HUES64 (cell line): ENCODE results near the gene CLSTN2.

ENCODE experiments used
- H3K27ac ChIP-seq: 2 replicates; pipeline ENCODE4 v1.7.0; 2013; ENCODE audit warnings: low read depth, low read length, inconsistent platforms
- H3K27me3 ChIP-seq: 2 replicates; pipeline ENCODE4 v1.6.1; 2013; ENCODE audit warnings: mild to moderate bottlenecking, low read length; ENCODE audit not compliant: insufficient read depth
- H3K36me3 ChIP-seq: 2 replicates; pipeline ENCODE4 v1.6.1; 2013; ENCODE audit warnings: mild to moderate bottlenecking, low read length; ENCODE audit not compliant: insufficient read depth
- H3K4me1 ChIP-seq: 2 replicates; pipeline ENCODE4 v1.6.1; 2013; ENCODE audit warnings: mild to moderate bottlenecking, low read length, moderate library complexity; ENCODE audit not compliant: insufficient read depth
- H3K4me3 ChIP-seq: 2 replicates; pipeline ENCODE4 v1.5.1; 2013; ENCODE audit warnings: mild to moderate bottlenecking, low read length, moderate library complexity
- H3K9ac ChIP-seq: 2 replicates; pipeline ENCODE4 v1.6.1; 2013; ENCODE audit warnings: mild to moderate bottlenecking, low read depth, low read length
- H3K9me3 ChIP-seq: 2 replicates; pipeline ENCODE4 v1.6.1; 2013; ENCODE audit warnings: low read depth, low read length; ENCODE audit not compliant: insufficient read depth
- WGBS: fragments of 150-250, 120-280 bp; methylation state at CpG from one replicate; pipeline ENCODE4 v1.1.7; 2013; ENCODE audit warnings: missing lambda C conversion rate; 5-methylcytosine and 5-hydroxymethylcytosine counted together

Gene CLSTN2

DNA sequence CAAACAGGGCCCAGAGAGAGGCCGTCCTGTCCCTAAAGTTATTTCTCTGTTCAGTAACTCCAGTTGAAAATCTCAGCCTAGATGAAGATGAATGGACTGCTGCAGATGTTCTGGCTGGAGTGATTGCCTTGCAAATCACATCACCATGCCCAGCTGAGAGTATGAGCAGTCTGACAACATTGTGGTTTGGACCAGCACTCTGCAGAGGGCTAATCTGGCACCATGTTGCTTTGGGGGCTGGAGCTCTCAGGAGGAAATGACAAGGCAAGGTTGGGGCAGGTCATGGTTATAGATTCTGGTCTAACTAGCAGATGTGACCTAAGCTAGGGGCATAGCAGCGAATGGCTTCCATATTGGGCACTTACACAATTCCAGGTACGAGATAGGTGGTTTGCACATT is 314.2 kb downstream of the CLSTN2 start:
- Histone ChIP-seq H3K9ac (no peak overlapping the region), H3K36me3 (no peaks in the 10 kb centered on the region), H3K27ac (no peak overlapping the region), H3K4me3 (no peak overlapping the region), H3K27me3 (no peaks in the 10 kb centered on the region), H3K9me3 (no peaks in the 10 kb centered on the region), H3K4me1 (peaks cover 24% of the 10 kb centered on the region)
- WGBS, result 97% methylated on average over 3 of the region's 3 CpGs

DNA sequence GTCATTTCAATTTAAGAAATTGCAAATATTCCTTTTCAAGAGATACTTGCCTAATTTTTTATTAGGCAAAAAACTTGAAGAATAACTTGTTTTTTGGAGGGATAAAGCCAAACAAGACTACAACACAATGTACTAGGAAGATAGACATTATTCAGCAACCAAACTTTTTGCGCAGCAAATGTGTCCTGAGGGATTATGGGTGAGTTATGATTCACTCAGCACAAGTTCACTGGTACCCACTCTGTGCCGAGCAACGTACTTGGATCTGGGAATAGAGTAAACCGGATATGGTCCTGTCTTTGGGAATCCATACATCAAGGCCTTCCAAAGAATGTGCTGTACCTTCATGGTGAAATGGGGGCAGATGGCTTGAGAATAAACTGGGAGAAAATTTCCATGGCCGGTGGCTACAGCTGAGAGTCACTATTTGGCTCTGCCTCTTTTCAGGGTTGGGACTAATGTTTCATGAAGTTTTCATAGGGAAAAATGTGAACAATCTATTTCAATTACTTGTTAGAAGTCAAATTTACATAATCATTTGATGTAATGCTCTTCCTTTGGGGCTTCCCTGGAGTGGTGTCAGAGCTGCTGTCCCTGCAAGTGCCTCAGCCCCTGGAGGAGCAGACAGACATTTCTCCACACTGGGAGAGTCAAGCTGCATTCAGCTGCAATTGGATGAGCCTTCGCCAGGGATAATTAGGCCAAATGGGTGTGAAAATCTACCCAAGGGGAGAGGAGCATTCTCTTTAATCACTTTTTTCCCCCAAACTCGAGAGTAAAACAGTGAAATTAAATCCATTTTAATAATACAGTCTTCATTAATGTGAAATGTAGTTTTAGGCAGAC is 315.2 kb downstream of the CLSTN2 start:
- Histone ChIP-seq H3K4me1 (peaks cover 24% of the 10 kb centered on the region), H3K27ac (no peak overlapping the region), H3K4me3 (no peak overlapping the region), H3K9me3 (no peaks in the 10 kb centered on the region), H3K27me3 (no peaks in the 10 kb centered on the region), H3K36me3 (no peaks in the 10 kb centered on the region), H3K9ac (no peak overlapping the region)
- WGBS, result 92% methylated on average over 6 of the region's 7 CpGs

DNA sequence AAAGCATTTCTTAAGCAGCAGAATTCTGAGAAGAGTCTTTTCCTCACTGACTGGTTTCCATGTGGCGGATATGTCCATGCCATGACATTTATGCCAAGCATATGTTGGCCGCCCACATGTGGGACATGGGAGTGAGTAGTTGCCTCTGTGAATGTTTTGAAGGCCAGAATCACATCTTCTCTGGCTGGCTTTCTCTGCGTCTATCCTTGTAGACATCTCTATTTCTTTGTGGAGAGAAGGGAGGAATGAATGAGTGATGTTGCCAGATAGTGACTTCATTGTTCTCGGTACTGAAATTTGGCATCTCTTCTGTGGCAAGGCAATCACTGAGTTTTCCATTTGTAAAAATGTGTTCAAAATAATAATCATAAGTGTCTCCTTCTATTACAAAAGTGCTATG is 316.0 kb downstream of the CLSTN2 start:
- WGBS, result 94% methylated on average over 4 of the region's 4 CpGs
- Histone ChIP-seq H3K9ac (no peak overlapping the region), H3K9me3 (no peaks in the 10 kb centered on the region)

DNA sequence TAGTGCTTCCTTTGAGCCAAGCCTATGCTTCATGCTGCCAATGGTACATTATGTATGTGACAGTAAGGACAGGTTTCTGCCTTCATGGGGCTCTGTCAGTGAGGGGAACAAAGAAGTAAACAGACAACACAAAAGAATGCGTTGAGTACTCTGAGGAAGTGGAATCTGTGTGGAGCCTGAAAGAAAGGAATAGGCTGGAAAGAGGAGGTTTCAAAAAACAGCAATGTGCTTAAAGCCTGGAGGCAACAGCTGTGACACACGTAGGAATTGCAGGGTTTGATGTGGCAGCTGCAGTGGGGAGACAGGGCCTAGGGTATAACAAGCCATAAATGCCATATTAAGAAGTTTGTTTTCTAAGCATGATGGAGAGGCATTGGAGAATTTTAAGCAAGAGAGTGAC is 316.7 kb downstream of the CLSTN2 start:
- Histone ChIP-seq H3K27ac (no peak overlapping the region), H3K36me3 (no peaks in the 10 kb centered on the region), H3K4me1 (peaks cover 19% of the 10 kb centered on the region), H3K9ac (no peak overlapping the region), H3K4me3 (no peak overlapping the region), H3K27me3 (no peaks in the 10 kb centered on the region), H3K9me3 (no peaks in the 10 kb centered on the region)
- 17% methylated on average over 2 of the region's 2 CpGs for WGBS

More for the DNA sequence above, 316.0 kb downstream of the CLSTN2 start:
- Histone ChIP-seq H3K4me3 (no peak overlapping the region), H3K36me3 (no peaks in the 10 kb centered on the region), H3K27ac (no peak overlapping the region), H3K4me1 (peaks cover 24% of the 10 kb centered on the region), H3K27me3 (no peaks in the 10 kb centered on the region)

DNA sequence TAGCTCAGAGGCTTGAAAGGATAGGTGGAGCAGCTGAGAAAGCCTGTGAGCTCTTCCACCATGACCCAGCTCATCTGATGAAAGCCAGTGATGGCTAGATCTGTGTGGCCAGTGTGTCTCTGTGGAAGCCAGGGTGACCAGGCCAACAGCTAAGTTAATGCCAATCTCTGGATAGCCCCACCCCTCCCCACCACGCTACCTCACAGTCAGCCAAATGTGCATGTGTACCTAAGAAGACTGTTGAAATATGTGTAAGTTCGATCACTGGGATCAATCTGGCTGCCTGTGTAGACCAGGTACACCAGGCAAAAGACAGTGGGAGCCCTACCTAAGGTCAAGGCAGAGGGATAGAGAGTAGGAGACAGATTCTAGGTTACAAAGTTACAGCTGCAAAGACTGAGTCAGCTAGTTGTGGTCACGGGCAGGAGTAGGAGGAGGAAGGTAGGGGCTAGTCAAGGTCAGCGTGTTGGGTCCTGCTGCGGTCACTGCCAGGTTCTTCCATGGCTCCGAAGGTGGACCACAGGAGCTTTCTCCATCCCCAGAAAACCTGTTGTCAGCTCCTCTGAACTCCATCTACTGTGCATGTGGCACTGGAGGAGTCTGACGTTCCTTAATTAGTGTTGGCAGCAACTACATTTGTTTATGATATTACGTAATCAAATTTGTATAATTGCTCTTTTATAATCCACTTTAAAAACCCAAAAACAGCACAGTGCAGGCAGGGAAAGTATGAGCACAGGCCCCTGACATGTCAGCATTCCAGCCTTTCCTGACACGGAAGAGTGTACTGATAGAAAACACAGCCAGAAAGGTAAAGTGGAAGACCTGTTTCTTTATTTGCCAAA is 318.0 kb downstream of the CLSTN2 start:
- no peak overlapping the region for H3K4me3 ChIP-seq
- H3K4me1 ChIP-seq, result peaks cover 18% of the 10 kb centered on the region
- H3K36me3 ChIP-seq, result no peaks in the 10 kb centered on the region
- WGBS, result 98% methylated on average over 8 of the region's 9 CpGs
- H3K27ac ChIP-seq, result no peak overlapping the region
- H3K9me3 ChIP-seq, result no peaks in the 10 kb centered on the region
- H3K9ac ChIP-seq, result no peak overlapping the region
- no peaks in the 10 kb centered on the region for H3K27me3 ChIP-seq

DNA sequence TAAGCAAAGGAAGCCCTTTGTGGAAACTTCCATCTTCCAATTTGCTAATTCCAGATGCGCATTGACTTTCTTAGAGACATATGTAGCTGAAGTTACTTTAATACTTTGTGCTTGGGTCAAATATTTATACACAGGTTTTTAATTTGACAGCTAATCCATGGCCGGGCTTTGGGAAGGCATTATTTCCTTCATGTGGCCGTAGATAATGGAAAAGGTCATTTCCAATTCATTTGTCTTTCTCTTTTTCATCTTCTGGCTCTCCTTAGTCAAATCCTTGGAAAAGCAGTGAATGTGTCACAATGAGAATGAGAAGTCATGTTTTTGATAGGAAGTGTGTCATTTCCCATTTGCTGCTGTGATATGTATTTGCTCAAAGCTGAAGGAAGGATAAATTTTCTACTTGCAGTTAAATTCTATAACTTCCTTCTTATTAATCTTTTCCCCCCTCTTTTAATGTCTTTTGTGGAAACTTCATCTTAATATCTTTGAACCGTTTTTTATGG is 323.3 kb downstream of the CLSTN2 start:
- Histone ChIP-seq H3K36me3 (no peaks in the 10 kb centered on the region), H3K9ac (no peak overlapping the region), H3K27me3 (no peaks in the 10 kb centered on the region), H3K4me1 (peaks cover 13% of the 10 kb centered on the region), H3K4me3 (no peak overlapping the region), H3K9me3 (no peaks in the 10 kb centered on the region), H3K27ac (no peak overlapping the region)
- WGBS, result 96% methylated on average over 4 of the region's 4 CpGs

DNA sequence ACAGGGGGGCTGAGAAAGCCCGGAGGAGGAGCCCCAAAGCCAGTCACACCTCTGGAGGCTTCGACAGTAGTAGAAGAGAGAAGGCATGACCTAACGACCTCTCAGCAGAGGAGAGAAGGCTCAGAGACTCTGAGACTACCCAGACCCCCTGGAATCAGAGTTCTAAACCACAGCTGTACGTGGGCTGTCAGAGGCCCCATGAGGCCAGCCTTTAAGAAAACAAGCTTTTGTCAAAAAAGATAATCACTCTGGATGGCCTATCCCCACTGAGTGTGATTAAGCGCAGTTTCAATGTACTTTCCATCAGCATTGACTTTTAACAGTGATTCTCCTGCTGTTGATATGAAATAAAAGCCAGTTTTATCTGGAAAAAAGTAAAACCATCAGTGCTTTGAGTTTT is 330.3 kb downstream of the CLSTN2 start:
- H3K27me3 ChIP-seq, result no peaks in the 10 kb centered on the region
- H3K27ac ChIP-seq, result no peak overlapping the region
- H3K36me3 ChIP-seq, result no peaks in the 10 kb centered on the region
- WGBS, result 59% methylated on average over 5 of the region's 5 CpGs
- no peak overlapping the region for H3K9ac ChIP-seq
- no peak overlapping the region for H3K4me3 ChIP-seq
- no peaks in the 10 kb centered on the region; the same call in 1 of the 2 replicates for H3K4me1 ChIP-seq
- H3K9me3 ChIP-seq, result no peaks in the 10 kb centered on the region

DNA sequence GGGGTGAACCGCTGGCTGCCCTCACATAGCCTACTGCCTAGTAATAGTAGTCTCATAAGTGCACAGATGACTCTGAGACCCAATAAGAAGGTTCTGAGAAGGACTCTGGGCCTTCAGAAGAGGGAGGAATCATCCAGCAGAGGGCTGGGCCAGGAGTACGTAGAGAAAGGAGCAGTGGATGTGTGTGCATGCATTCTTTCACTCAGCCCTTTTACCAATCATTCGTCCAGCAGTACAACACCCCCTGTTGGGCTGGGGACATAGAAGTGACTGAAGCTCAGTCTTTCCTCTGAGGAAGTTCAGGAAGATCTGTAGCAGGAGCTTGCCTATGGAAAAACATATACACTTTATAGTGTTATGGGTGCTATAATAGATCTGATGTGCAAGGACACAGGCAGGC is 333.1 kb downstream of the CLSTN2 start:
- Histone ChIP-seq H3K9ac (no peak overlapping the region), H3K4me1 (no peaks in the 10 kb centered on the region; the same call in 1 of the 2 replicates), H3K9me3 (no peaks in the 10 kb centered on the region), H3K36me3 (no peaks in the 10 kb centered on the region), H3K27ac (no peak overlapping the region), H3K27me3 (no peaks in the 10 kb centered on the region), H3K4me3 (no peak overlapping the region)
- 82% methylated on average over 3 of the region's 3 CpGs for WGBS

DNA sequence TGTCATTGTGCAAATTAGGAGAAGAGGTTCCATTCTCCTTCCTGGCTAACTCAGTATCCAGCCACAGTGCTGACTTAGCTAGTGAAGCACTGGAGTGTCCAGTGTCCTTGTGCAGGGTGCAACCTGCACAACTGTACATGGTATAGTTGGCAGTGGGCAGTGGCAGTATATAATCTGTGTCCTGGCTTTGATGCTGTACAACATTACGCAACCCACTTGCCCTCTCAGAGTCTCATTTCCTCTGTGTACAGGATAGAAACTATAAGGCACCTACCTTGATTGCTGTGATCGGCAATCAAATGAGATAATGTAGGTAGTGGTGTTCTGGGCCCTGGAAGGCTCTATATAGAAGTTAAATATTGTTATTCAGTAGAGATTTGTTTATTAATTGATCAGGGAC is 333.6 kb downstream of the CLSTN2 start:
- Histone ChIP-seq H3K27ac (no peak overlapping the region), H3K9me3 (no peaks in the 10 kb centered on the region), H3K27me3 (no peaks in the 10 kb centered on the region), H3K9ac (no peak overlapping the region), H3K4me1 (no peaks in the 10 kb centered on the region; the same call in 1 of the 2 replicates), H3K36me3 (no peaks in the 10 kb centered on the region), H3K4me3 (no peak overlapping the region)
- WGBS, result 95% methylated on average over 2 of the region's 2 CpGs

DNA sequence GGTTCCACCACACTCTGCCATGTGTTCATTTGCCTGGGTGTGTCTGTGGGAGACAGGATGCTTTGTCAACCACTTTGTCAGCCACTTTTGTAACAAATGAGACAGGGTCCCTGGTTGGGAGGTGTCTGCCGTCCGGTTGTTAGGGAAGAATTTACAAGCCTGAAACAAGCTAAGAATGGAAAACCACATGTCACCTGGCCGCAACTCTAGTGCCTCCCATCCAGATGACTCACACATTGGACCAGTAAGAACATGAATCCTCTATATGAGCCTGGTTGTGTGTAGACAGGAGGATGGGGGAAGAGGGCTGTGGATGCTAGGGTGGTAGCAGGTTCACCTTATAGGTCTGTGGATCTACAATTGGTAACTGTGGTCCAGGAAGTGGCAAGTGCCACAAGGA is 335.3 kb downstream of the CLSTN2 start:
- Histone ChIP-seq H3K9me3 (no peaks in the 10 kb centered on the region), H3K27ac (no peak overlapping the region), H3K9ac (no peak overlapping the region), H3K36me3 (no peaks in the 10 kb centered on the region), H3K27me3 (no peaks in the 10 kb centered on the region), H3K4me3 (no peak overlapping the region), H3K4me1 (no peaks in the 10 kb centered on the region; the same call in 1 of the 2 replicates)
- 97% methylated on average over 3 of the region's 3 CpGs for WGBS

DNA sequence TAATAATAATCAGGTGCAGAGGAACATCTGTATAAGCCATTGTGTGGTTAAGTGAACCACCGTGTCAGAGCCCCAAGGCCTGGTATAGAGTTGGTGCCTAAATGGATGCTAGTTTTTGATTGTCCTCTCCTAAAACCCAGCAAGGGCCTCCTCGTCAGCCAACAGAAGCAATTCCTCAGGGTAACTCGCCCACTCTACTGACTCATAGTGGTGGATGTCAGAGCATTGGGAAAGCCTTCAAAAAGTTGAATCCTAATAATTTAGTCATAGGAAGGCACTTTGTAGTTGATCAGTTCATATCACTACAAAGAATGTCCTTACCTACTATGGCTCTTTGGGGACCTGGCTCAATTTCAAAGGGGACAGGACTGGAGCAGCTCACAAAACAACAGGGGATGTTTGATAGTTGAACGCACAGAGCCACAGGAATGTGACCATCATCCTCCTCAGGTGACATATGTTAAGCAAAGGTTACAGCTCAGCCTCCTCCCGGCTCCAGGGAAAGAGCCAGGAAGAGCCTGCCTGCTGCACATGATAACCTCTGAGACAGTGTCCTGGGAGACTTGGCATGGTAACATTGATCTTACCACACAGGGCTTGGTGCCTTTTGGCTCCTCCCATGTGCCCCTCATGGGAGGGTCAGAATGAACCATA is 338.7 kb downstream of the CLSTN2 start:
- Histone ChIP-seq H3K27ac (no peak overlapping the region), H3K9ac (no peak overlapping the region), H3K4me3 (no peak overlapping the region), H3K4me1 (peaks cover 3% of the 10 kb centered on the region), H3K36me3 (no peaks in the 10 kb centered on the region), H3K9me3 (no peaks in the 10 kb centered on the region), H3K27me3 (no peaks in the 10 kb centered on the region)
- 78% methylated on average over 5 of the region's 5 CpGs for whole genome bisulfite sequencing
